ENCODE results near the gene LRTM1.

DNA sequence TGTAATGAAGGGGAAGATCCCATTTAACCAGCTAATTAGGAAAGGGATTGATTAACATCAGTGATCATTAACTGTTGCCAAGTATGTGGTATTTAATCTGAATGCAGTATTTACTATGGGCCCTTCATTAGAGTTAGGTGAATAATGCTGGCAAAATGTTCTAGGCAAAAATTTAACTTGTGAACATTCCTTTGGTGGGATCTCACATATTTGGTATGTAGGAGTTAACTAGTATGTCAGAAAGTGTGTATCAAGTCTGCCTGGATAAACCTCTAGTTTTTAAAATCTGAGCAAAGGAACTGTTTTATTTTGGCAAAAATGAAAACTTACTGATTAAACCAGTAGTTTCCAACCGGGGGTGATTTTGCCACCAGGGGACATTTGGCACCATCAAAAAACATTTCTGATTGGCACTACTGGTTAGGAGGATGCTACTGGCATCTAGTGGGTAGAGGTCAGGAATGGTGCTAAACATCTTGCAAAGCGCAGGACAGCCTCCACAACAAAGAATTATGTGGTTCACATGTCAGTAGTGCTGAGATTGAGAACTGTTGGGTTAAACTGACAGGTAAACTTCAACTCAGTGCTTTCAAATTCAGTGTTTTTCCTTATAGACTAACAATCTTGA is 22.5 kb downstream of the LRTM1 start:
- TF ChIP-seq, protein P1, sequence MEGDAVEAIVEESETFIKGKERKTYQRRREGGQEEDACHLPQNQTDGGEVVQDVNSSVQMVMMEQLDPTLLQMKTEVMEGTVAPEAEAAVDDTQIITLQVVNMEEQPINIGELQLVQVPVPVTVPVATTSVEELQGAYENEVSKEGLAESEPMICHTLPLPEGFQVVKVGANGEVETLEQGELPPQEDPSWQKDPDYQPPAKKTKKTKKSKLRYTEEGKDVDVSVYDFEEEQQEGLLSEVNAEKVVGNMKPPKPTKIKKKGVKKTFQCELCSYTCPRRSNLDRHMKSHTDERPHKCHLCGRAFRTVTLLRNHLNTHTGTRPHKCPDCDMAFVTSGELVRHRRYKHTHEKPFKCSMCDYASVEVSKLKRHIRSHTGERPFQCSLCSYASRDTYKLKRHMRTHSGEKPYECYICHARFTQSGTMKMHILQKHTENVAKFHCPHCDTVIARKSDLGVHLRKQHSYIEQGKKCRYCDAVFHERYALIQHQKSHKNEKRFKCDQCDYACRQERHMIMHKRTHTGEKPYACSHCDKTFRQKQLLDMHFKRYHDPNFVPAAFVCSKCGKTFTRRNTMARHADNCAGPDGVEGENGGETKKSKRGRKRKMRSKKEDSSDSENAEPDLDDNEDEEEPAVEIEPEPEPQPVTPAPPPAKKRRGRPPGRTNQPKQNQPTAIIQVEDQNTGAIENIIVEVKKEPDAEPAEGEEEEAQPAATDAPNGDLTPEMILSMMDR (IDR thresholded peaks at IDR 0.05; ENCODE audit: low read depth, low read length) = no peak
- no peak for TF ChIP-seq EZH2phosphoT487 (IDR thresholded peaks at IDR 0.05; ENCODE audit: low read depth)

All from OCI-LY3 (cell line).